Type B pancreatic cell (in vitro differentiated cells): ENCODE results near the gene LGI1. TPM values are rescaled to one million over a fixed set of nuclear protein-coding genes. Genes with fewer than 3 reads are reported as not detected.

Experiments used
- DNase-seq: peaks from one replicate; pipeline ENCODE4 v3.0.0; 2021; ENCODE audit warnings: mixed read lengths; ENCODE audit not compliant: unreplicated experiment; ENCODE audit errors: extremely low spot score
- H3K27ac Mint-ChIP-seq: 2 replicates; pipeline ENCODE4 v1.8.0; 2021; ENCODE audit warnings: mild to moderate bottlenecking, mixed read lengths
- H3K27me3 Mint-ChIP-seq: 2 replicates; pipeline ENCODE4 v1.8.0; 2021; ENCODE audit warnings: mixed read lengths
- H3K36me3 Mint-ChIP-seq: 2 replicates; pipeline ENCODE4 v1.8.0; 2021; ENCODE audit warnings: mixed read lengths
- H3K4me1 Mint-ChIP-seq: one replicate; pipeline ENCODE4 v1.8.0; 2021; ENCODE audit warnings: mixed read lengths; ENCODE audit not compliant: unreplicated experiment
- H3K4me3 Mint-ChIP-seq: 2 replicates; pipeline ENCODE4 v1.8.0; 2021; ENCODE audit warnings: mild to moderate bottlenecking, mixed read lengths
- H3K9me3 Mint-ChIP-seq: 2 replicates; pipeline ENCODE4 v1.8.0; 2021; ENCODE audit warnings: mixed read lengths
- CTCF ChIP-seq: fragments of 200-600 bp; sonication (generic); conservative IDR thresholded peaks from 2 replicates; pipeline ENCODE4 v1.5.0; 2021; ENCODE audit warnings: antibody characterized with exemption, mild to moderate bottlenecking
- total RNA-seq: library from RNA; stranded (reverse); gene quantifications from 2 replicates; pipeline ENCODE4 v1.2.1, GENCODE V29; 2021; ENCODE audit warnings: low replicate concordance

LGI1 gene
- total RNA-seq, 1 donor from 2014 or later, result 0.85 TPM

- TF ChIP-seq CTCF, result no peak
- DNase-seq, result no peak
Measured at GRCh38 chr10:93749218-93749799, 8.4 kb upstream of the LGI1 start.

GRCh38 chr10:93751124-93751523 is 6.6 kb upstream of the LGI1 start:
- no peak for DNase-seq
- Mint-ChIP-seq H3K4me3 (no peak overlapping the region), H3K36me3 (no peaks in the 10 kb centered on the region), H3K27me3 (peaks cover 12% of the 10 kb centered on the region), H3K27ac (no peak overlapping the region), H3K4me1 (peaks cover 33% of the 10 kb centered on the region), H3K9me3 (no peaks in the 10 kb centered on the region)
- TF ChIP-seq CTCF, result no peak

More at GRCh38 chr10:93749218-93749799, 8.4 kb upstream of the LGI1 start:
- Mint-ChIP-seq H3K27ac (peak overlapping the region; percentile 39), H3K27me3 (peaks cover 5% of the 10 kb centered on the region), H3K4me3 (no peak overlapping the region), H3K9me3 (no peaks in the 10 kb centered on the region), H3K4me1 (peaks cover 31% of the 10 kb centered on the region), H3K36me3 (no peaks in the 10 kb centered on the region)

GRCh38 chr10:93751832-93752231 is 5.9 kb upstream of the LGI1 start:
- DNase-seq, result no peak
- Mint-ChIP-seq H3K36me3 (no peaks in the 10 kb centered on the region), H3K4me1 (peaks cover 34% of the 10 kb centered on the region), H3K9me3 (no peaks in the 10 kb centered on the region), H3K27me3 (peaks cover 18% of the 10 kb centered on the region), H3K27ac (no peak overlapping the region), H3K4me3 (peak overlapping the region; percentile 62)
- TF ChIP-seq CTCF, result no peak

- no peak for TF ChIP-seq CTCF
- H3K27ac Mint-ChIP-seq, result no peak overlapping the region
- peaks cover 43% of the 10 kb centered on the region for H3K4me1 Mint-ChIP-seq
- DNase-seq, result no peak
- H3K27me3 Mint-ChIP-seq, result peaks cover 22% of the 10 kb centered on the region
- no peaks in the 10 kb centered on the region for H3K9me3 Mint-ChIP-seq
- no peak overlapping the region for H3K4me3 Mint-ChIP-seq
- H3K36me3 Mint-ChIP-seq, result no peaks in the 10 kb centered on the region
Measured at GRCh38 chr10:93752761-93753160, 5.0 kb upstream of the LGI1 start.

- H3K4me1 Mint-ChIP-seq, result peaks cover 45% of the 10 kb centered on the region
- no peak for DNase-seq
- no peak for TF ChIP-seq CTCF
- no peak overlapping the region for H3K4me3 Mint-ChIP-seq
- no peak overlapping the region for H3K27ac Mint-ChIP-seq
- no peaks in the 10 kb centered on the region for H3K36me3 Mint-ChIP-seq
- peaks cover 32% of the 10 kb centered on the region for H3K27me3 Mint-ChIP-seq
- no peaks in the 10 kb centered on the region for H3K9me3 Mint-ChIP-seq
Measured at GRCh38 chr10:93753621-93754250, 4.0 kb upstream of the LGI1 start.
